Endothelial cell of umbilical vein (primary cell): ENCODE measurements around the gene ZNG1B. TPM values are rescaled to one million over a fixed set of nuclear protein-coding genes. Genes with fewer than 3 reads are reported as not detected.
"Not testable (repeated sequence)": the region's sequence is repeated elsewhere in the genome, so short reads cannot be mapped to it uniquely, and the experiment has no call there.

Experiments used
- BruUV-seq: library from RNA; stranded (reverse); fragments of 400-500 nt; replicated peaks from 2 replicates; lab custom pipeline; 2021; lab: Mats Ljungman, UMichigan
- CTCF ChIA-PET: fragments of 300-600, 350-600 bp; sonication (Branson Sonifier 250); formaldehyde crosslinking; loops from one replicate; lab custom pipeline; 2021; ENCODE audit warnings: antibody characterized with exemption, inconsistent platforms; lab: Charles Lee
- POLR2A ChIA-PET: fragments of 300-600, 350-600 bp; sonication (Branson Sonifier 250); formaldehyde crosslinking; loops from one replicate; lab custom pipeline; 2021; ENCODE audit warnings: antibody characterized with exemption, inconsistent platforms; lab: Charles Lee
- DNase-seq: peaks from one replicate; pipeline ENCODE4 v3.0.0-alpha.2; 2011; ENCODE audit warnings: low read depth, low spot score
- FAIRE-seq: peaks from 2 replicates; lab custom pipeline; 2011; peaks lifted over from hg19 to GRCh38; lab: Jason Lieb, UNC
- H2AFZ ChIP-seq: 2 replicates; pipeline ENCODE4 v1.6.0; 2012; ENCODE audit warnings: low read depth, low read length, control low read depth, inconsistent platforms
- H3K27ac ChIP-seq: 2 replicates; pipeline ENCODE4 v1.5.1; 2011; ENCODE audit warnings: low read depth, mild to moderate bottlenecking, control low read depth, low read length, moderate library complexity; ENCODE audit not compliant: insufficient read depth
- H3K27me3 ChIP-seq, 2 experiments: 2 replicates each; pipeline versions ENCODE4 v1.6.0 to v1.6.1; 2011; ENCODE audit warnings: low read length in 2 of 2, mixed read lengths in 1 of 2; ENCODE audit not compliant: control insufficient read depth in 2 of 2, insufficient read depth in 2 of 2
- H3K36me3 ChIP-seq, 2 experiments: 2 replicates in 1 of 2; 3 replicates in 1 of 2; pipeline ENCODE4 v1.5.1; 2011; ENCODE audit warnings: low read length in 2 of 2, mild to moderate bottlenecking in 1 of 2, moderate library complexity in 1 of 2; ENCODE audit not compliant: control insufficient read depth in 2 of 2, insufficient read depth in 2 of 2; ENCODE audit errors: extremely low read depth in 1 of 2
- H3K4me1 ChIP-seq: 3 replicates; pipeline ENCODE4 v1.5.1; 2011; ENCODE audit warnings: mild to moderate bottlenecking, low read length; ENCODE audit not compliant: control insufficient read depth, insufficient read depth; ENCODE audit errors: extremely low read depth
- H3K4me2 ChIP-seq: 2 replicates; pipeline ENCODE4 v1.6.1; 2011; ENCODE audit warnings: low read length, control low read depth, mixed read lengths; ENCODE audit not compliant: insufficient read depth
- H3K4me3 ChIP-seq, 3 experiments: fragments of 200-600 bp in 1 of 3; sonication (generic), shearing (Covaris generic) in 1 of 3; replicated peaks in 1 of 3; 2 replicates each; pipeline ENCODE4 v1.5.1; 2011 to 2016; ENCODE audit warnings: control low read depth in 3 of 3, low read length in 3 of 3, mild to moderate bottlenecking in 2 of 3, inconsistent platforms in 1 of 3, low read depth in 1 of 3, moderate library complexity in 1 of 3; ENCODE audit not compliant: insufficient read depth in 1 of 3
- H3K79me2 ChIP-seq: 2 replicates; pipeline ENCODE4 v1.6.0; 2012; ENCODE audit warnings: low read length, inconsistent platforms; ENCODE audit not compliant: control insufficient read depth, insufficient read depth
- H3K9ac ChIP-seq: replicated peaks from 2 replicates; pipeline ENCODE3; 2011; ENCODE audit warnings: low read length, control low read depth; ENCODE audit not compliant: insufficient read depth; ENCODE audit errors: extremely low read depth
- H3K9me1 ChIP-seq: replicated peaks from 3 replicates; pipeline ENCODE4 v1.6.0; 2011; ENCODE audit warnings: mild to moderate bottlenecking, low read length; ENCODE audit not compliant: control insufficient read depth, insufficient read depth; ENCODE audit errors: extremely low read depth
- H3K9me3 ChIP-seq: replicated peaks from 2 replicates; pipeline ENCODE4 v1.5.1; 2012; ENCODE audit warnings: low read length, inconsistent platforms; ENCODE audit not compliant: control insufficient read depth, insufficient read depth
- H4K20me1 ChIP-seq: replicated peaks from 2 replicates; pipeline ENCODE3; 2011; ENCODE audit warnings: mild to moderate bottlenecking, low read length; ENCODE audit not compliant: control insufficient read depth, insufficient read depth; ENCODE audit errors: extremely low read depth
- EZH2 ChIP-seq: IDR thresholded peaks from 2 replicates; pipeline ENCODE4 v1.6.1; 2012; ENCODE audit warnings: borderline replicate concordance, low read depth, mild to moderate bottlenecking, moderate library complexity, low read length, inconsistent platforms; ENCODE audit not compliant: severe bottlenecking
- dilution Hi-C: fragments of 300-500 bp; cut with MboI; formaldehyde crosslinking; loops from one replicate; pipeline ENCODE4 v1.15.0; 2019; ENCODE audit warnings: low sequenced_read_pairs; ENCODE audit not compliant: extremely low pct_ligation_motif_present
- intact Hi-C: fragments of 100-400 bp; cut with micrococcal nuclease; formaldehyde crosslinking; loops from one replicate; pipeline ENCODE4 v1.10.0; 2022
- polyA plus RNA-seq, 4 experiments: library from polyadenylated mRNA; depleted of rRNA in 3 of 4; stranded (reverse) in 3 of 4; unstranded in 1 of 4; fragments of >200 nt; gene quantifications; 2 replicates each; pipeline versions ENCODE4 v1.2.1 to v1.2.3, GENCODE V29; 2011 to 2012; ENCODE audit warnings: missing spikeins in 1 of 4
- total RNA-seq: library from RNA; stranded (reverse); gene quantifications from 2 replicates; pipeline ENCODE4 v1.2.3, GENCODE V29; 2021

ZNG1B gene
- total and polyA plus RNA-seq, 2 donors (not counting 3 experiments of a cell fraction or from before 2014, with no cell fraction given), result 12.6 to 31.3 TPM

GRCh38 chr2:113541204-113541975 lies 103.9 kb downstream of the ZNG1B start:
- CTCF ChIA-PET, H2AFZ ChIP-seq, FAIRE-seq, H3K79me2 ChIP-seq, H3K36me3 ChIP-seq, BruUV-seq, dilution Hi-C loops, intact Hi-C loops, POLR2A ChIA-PET, H3K4me1 ChIP-seq, DNase-seq, H3K9me3 ChIP-seq, H4K20me1 ChIP-seq, H3K27ac ChIP-seq, H3K9ac ChIP-seq, H3K9me1 ChIP-seq: not testable (repeated sequence)
- H3K27me3 ChIP-seq, result peaks cover 4 to 11% of the 10 kb centered on the region in 2 experiments
- peak overlapping the region in 1 of 3 experiments; percentile 28 for H3K4me3 ChIP-seq
- peak overlapping the region; percentile 17 for H3K4me2 ChIP-seq
- peak; percentile 78 for TF ChIP-seq EZH2

GRCh38 chr2:113541976-113542485 lies 104.5 kb downstream of the ZNG1B start:
- H3K27me3 ChIP-seq, result peaks cover 4 to 11% of the 10 kb centered on the region in 2 experiments
- peak; percentile 72 for TF ChIP-seq EZH2
- H3K9me3 ChIP-seq, H2AFZ ChIP-seq, H3K36me3 ChIP-seq, FAIRE-seq, H3K9me1 ChIP-seq, H3K4me3 ChIP-seq, H3K4me2 ChIP-seq, BruUV-seq, POLR2A ChIA-PET, dilution Hi-C loops, DNase-seq, CTCF ChIA-PET, H3K9ac ChIP-seq, H3K79me2 ChIP-seq, H3K4me1 ChIP-seq, intact Hi-C loops, H4K20me1 ChIP-seq, H3K27ac ChIP-seq: not testable (repeated sequence)

GRCh38 chr2:113542529-113542928 lies 105.0 kb downstream of the ZNG1B start:
- H4K20me1 ChIP-seq, H3K9ac ChIP-seq, H3K9me1 ChIP-seq, POLR2A ChIA-PET, DNase-seq, H2AFZ ChIP-seq, dilution Hi-C loops, H3K27ac ChIP-seq, CTCF ChIA-PET, H3K36me3 ChIP-seq, FAIRE-seq, H3K9me3 ChIP-seq, H3K4me2 ChIP-seq, intact Hi-C loops, H3K79me2 ChIP-seq, H3K4me3 ChIP-seq, BruUV-seq, H3K4me1 ChIP-seq: not testable (repeated sequence)
- H3K27me3 ChIP-seq, result peaks cover 4 to 11% of the 10 kb centered on the region in 2 experiments
